Body of pancreas (tissue), 4 donors: Measurements from ENCODE around the gene TMEM52. TPM values are rescaled to one million over a fixed set of nuclear protein-coding genes. Genes with fewer than 3 reads are reported as not detected.
A peak's percentile ranks its signal among the peaks of the same experiment; 100 is the strongest.

ENCODE experiments used
- ATAC-seq: fragments of 150-250 bp; one replicate; pipeline ENCODE4 v1.9.1; 2016
- DNase-seq, 4 donors: peaks; one replicate each; pipeline ENCODE4 v3.0.0-alpha.2; 2019
- H3K27ac ChIP-seq, 4 donors: fragments of 200-600 bp; sonication (generic); 1 replicate in 3 of 4; 2 replicates in 1 of 4; pipeline versions ENCODE4 v1.5.1 to v1.6.1; 2016 to 2019; ENCODE audit warnings: mild to moderate bottlenecking in 1 of 4, mixed read lengths in 1 of 4, moderate library complexity in 1 of 4
- H3K27me3 ChIP-seq, 2 donors: fragments of 200-600 bp; sonication (generic); one replicate each; pipeline ENCODE4 v1.6.0; 2016; ENCODE audit warnings: mild to moderate bottlenecking in 1 of 2
- H3K36me3 ChIP-seq, 2 donors: fragments of 200-600 bp; sonication (generic); replicated peaks in 1 of 2; 2 replicates each; pipeline ENCODE4 v1.5.1; 2016; ENCODE audit warnings: low read depth in 2 of 2; ENCODE audit not compliant: insufficient read depth in 1 of 2
- H3K4me1 ChIP-seq: fragments of 200-600 bp; sonication (generic); one replicate; pipeline ENCODE4 v1.6.0; 2016
- H3K4me3 ChIP-seq, 2 donors: fragments of 200-600 bp; sonication (generic); 1 replicate in 1 of 2; 2 replicates in 1 of 2; pipeline ENCODE4 v1.5.1; 2016 to 2019
- H3K9me3 ChIP-seq, 3 donors: fragments of 200-600 bp; sonication (generic); 1 replicate in 2 of 3; 2 replicates in 1 of 3; pipeline ENCODE4 v1.5.1; 2016
- POLR2A ChIP-seq, 3 donors: fragments of 450-650 bp; IDR thresholded peaks; one replicate each; pipeline ENCODE4 v1.6.1; 2016; ENCODE audit warnings: antibody characterized with exemption in 3 of 3, mild to moderate bottlenecking in 2 of 3
- WGBS, 2 donors: methylation state at CpG; one replicate each; pipeline ENCODE4 v1.1.5; 2017; 5-methylcytosine and 5-hydroxymethylcytosine counted together
- intact Hi-C: fragments of 100-400 bp; cut with DNase I; formaldehyde crosslinking; loops from one replicate; pipeline ENCODE4 v1.15.1; 2023
- total RNA-seq, 2 donors: library from RNA; depleted of rRNA; stranded (reverse); fragments of >200 nt; gene quantifications; one replicate each; pipeline ENCODE4 v1.1.0, GENCODE V29; 2016
- TF ChIP-seq, protein P1 (sequence below), 7 experiments: fragments of 450-650 bp in 4 of 7; fragments of 200-600 bp in 3 of 7; sonication (generic) in 3 of 7; IDR thresholded peaks; one replicate each; pipeline ENCODE4 v1.5.1; 2016 to 2019; ENCODE audit warnings: antibody characterized with exemption in 7 of 7

TMEM52 gene
- total RNA-seq, 2 donors from 2014 or later: 65.6 to 107 TPM

DNA sequence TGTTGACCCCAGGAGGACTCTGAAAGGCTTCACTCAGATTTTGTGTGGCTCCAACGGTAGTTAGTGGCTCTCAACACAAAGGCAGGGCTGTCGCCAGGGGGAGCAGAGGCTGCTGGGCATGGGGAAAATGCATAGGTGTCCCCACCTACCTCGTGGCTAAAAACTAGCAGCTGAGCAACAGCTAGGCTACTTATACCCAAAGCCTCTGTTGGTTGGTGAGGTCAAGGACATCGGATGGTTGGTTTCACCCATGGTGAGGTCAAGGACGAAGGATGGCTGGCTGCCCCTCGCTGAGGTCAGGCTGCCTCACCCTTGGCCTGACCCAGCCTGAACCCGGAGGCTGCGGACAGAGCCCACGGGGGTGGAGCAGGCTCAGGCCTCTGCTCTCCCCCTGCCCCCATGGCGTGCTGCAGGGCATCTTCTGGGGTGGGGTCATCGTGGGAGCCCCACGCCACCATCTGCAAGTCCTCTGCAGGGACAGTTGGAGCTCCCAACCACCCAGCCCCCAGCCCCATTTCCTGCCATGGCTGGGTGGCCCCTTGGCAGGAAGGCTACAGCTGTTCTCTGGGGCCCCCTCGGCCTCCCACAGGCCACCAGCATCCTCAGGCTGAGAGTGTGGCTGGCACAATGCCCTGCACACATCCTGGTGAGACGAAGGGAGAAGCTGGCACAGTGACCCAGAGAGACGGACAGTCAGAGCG lies 19.7 kb downstream of the TMEM52 start:
- TF ChIP-seq POLR2A (IDR thresholded peaks at IDR 0.05): no peak
- TF ChIP-seq, protein P1, sequence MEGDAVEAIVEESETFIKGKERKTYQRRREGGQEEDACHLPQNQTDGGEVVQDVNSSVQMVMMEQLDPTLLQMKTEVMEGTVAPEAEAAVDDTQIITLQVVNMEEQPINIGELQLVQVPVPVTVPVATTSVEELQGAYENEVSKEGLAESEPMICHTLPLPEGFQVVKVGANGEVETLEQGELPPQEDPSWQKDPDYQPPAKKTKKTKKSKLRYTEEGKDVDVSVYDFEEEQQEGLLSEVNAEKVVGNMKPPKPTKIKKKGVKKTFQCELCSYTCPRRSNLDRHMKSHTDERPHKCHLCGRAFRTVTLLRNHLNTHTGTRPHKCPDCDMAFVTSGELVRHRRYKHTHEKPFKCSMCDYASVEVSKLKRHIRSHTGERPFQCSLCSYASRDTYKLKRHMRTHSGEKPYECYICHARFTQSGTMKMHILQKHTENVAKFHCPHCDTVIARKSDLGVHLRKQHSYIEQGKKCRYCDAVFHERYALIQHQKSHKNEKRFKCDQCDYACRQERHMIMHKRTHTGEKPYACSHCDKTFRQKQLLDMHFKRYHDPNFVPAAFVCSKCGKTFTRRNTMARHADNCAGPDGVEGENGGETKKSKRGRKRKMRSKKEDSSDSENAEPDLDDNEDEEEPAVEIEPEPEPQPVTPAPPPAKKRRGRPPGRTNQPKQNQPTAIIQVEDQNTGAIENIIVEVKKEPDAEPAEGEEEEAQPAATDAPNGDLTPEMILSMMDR (IDR thresholded peaks at IDR 0.05): no peak
- Histone ChIP-seq H3K27me3 (no peaks in the 10 kb centered on the region), H3K36me3 (no peaks in the 10 kb centered on the region), H3K9me3 (no peaks in the 10 kb centered on the region), H3K4me1 (peaks cover 17% of the 10 kb centered on the region), H3K27ac (no peak overlapping the region), H3K4me3 (no peak overlapping the region)
- intact Hi-C loops: no loop called here
- DNase-seq (peak in 1 of 4 donors; percentile 30), ATAC-seq (no peak)
- 47 to 51% methylated on average over 5 to 16 of the region's 16 CpGs for WGBS, 2 donors

GRCh38 chr1:1898246-1898933 lies 20.7 kb downstream of the TMEM52 start:
- Histone ChIP-seq H3K36me3 (no peaks in the 10 kb centered on the region), H3K4me3 (no peak overlapping the region), H3K27ac (no peak overlapping the region), H3K9me3 (no peaks in the 10 kb centered on the region), H3K27me3 (no peaks in the 10 kb centered on the region), H3K4me1 (peaks cover 23% of the 10 kb centered on the region)
- WGBS, 2 donors: 77 to 79% methylated on average over 5 to 6 of the region's 6 CpGs
- intact Hi-C loops: no loop called here
- no peak for DNase-seq
- TF ChIP-seq, protein P1 (IDR thresholded peaks at IDR 0.05): peak in 1 of 7 experiments; percentile 23
- TF ChIP-seq POLR2A (IDR thresholded peaks at IDR 0.05): no peak
- ATAC-seq: no peak

GRCh38 chr1:1895456-1896336 lies 23.4 kb downstream of the TMEM52 start:
- Histone ChIP-seq H3K27me3 (no peaks in the 10 kb centered on the region), H3K4me1 (peaks cover 36% of the 10 kb centered on the region), H3K9me3 (no peaks in the 10 kb centered on the region), H3K4me3 (no peak overlapping the region), H3K36me3 (no peaks in the 10 kb centered on the region), H3K27ac (no peak overlapping the region)
- WGBS, 2 donors: 65 to 68% methylated on average over 4 to 14 of the region's 14 CpGs
- DNase-seq (no peak), ATAC-seq (no peak)
- intact Hi-C loops: no loop called here
- TF ChIP-seq POLR2A (IDR thresholded peaks at IDR 0.05): no peak
- TF ChIP-seq, protein P1 (IDR thresholded peaks at IDR 0.05): no peak

DNA sequence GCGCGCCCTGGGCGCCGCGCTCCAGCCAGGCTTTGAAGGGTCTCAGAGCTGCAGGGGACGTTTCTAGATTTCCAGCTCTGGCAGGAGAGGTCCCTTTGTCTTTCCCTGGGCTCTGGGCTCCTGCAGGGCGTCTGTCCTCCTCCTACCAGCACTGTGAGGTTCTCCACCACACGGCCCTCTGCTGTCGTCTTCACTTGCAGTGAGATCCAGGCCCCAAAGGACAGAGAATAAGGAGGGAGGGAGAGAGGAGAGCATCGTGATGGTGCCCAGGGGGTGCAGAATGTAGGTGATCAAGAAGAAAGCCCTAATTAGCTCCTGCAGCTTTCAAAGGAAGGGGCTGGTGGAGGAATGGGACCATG lies 24.0 kb downstream of the TMEM52 start:
- Histone ChIP-seq H3K9me3 (no peaks in the 10 kb centered on the region), H3K4me1 (peaks cover 36% of the 10 kb centered on the region), H3K36me3 (no peaks in the 10 kb centered on the region), H3K27me3 (no peaks in the 10 kb centered on the region), H3K4me3 (no peak overlapping the region), H3K27ac (peak overlapping the region in 1 of 4 donors; percentile 12)
- ATAC-seq (no peak), DNase-seq (no peak)
- TF ChIP-seq, protein P1 (IDR thresholded peaks at IDR 0.05): no peak
- no peak for TF ChIP-seq POLR2A (IDR thresholded peaks at IDR 0.05)
- intact Hi-C loops: no loop called here
- 18 to 38% methylated on average over 4 to 10 of the region's 10 CpGs for WGBS, 2 donors
